Aorta (tissue), 5 donors: ENCODE measurements around the gene COL5A1. TPM values are rescaled to one million over a fixed set of nuclear protein-coding genes. Genes with fewer than 3 reads are reported as not detected.

Experiments
- ATAC-seq: fragments of 200-7000 bp; cut with Tn5 transposase; one replicate; pipeline ENCODE4 v1.9.1; 2022; ENCODE audit warnings: moderate library complexity; ENCODE audit not compliant: low FRiP score
- DNase-seq, 2 donors: peaks; one replicate each; pipeline ENCODE4 v3.0.0-alpha.2; 2020
- H3K27ac ChIP-seq, 2 donors: one replicate each; pipeline ENCODE4 v1.5.1; 2013; ENCODE audit warnings: low read length in 2 of 2, mild to moderate bottlenecking in 2 of 2, moderate library complexity in 2 of 2, control low read depth in 1 of 2, inconsistent platforms in 1 of 2, low read depth in 1 of 2
- H3K27me3 ChIP-seq, 2 donors: one replicate each; pipeline ENCODE4 v1.6.1; 2013; ENCODE audit warnings: control low read depth in 1 of 2, low read length in 1 of 2, mild to moderate bottlenecking in 1 of 2, moderate library complexity in 1 of 2; ENCODE audit not compliant: insufficient read depth in 2 of 2, control insufficient read depth in 1 of 2
- H3K36me3 ChIP-seq, 2 donors: one replicate each; pipeline ENCODE4 v1.6.1; 2013; ENCODE audit warnings: control low read depth in 1 of 2, low read length in 1 of 2, mild to moderate bottlenecking in 1 of 2; ENCODE audit not compliant: insufficient read depth in 2 of 2, control insufficient read depth in 1 of 2
- H3K4me1 ChIP-seq, 2 donors: one replicate each; pipeline ENCODE4 v1.6.1; 2013; ENCODE audit warnings: low read length in 2 of 2, control low read depth in 1 of 2, mild to moderate bottlenecking in 1 of 2, moderate library complexity in 1 of 2; ENCODE audit not compliant: insufficient read depth in 2 of 2, control insufficient read depth in 1 of 2
- H3K4me3 ChIP-seq, 2 donors: one replicate each; pipeline ENCODE4 v1.5.1; 2013; ENCODE audit warnings: low read length in 2 of 2, control low read depth in 1 of 2, mild to moderate bottlenecking in 1 of 2
- H3K9me3 ChIP-seq: one replicate; pipeline ENCODE4 v1.6.1; 2013; ENCODE audit warnings: mild to moderate bottlenecking, low read length; ENCODE audit not compliant: control insufficient read depth
- WGBS, 2 donors: extraction: QIAGEN DNeasy Blood & Tissue Kit; methylation state at CpG; one replicate each; pipeline ENCODE4 v1.1.7; 2013; 5-methylcytosine and 5-hydroxymethylcytosine counted together
- intact Hi-C, 2 donors: fragments of 100-400 bp; cut with DNase I; formaldehyde crosslinking; loops; one replicate each; pipeline versions ENCODE4 v1.14.2 to v1.15.0; 2022
- polyA plus RNA-seq, 2 donors: library from polyadenylated mRNA; stranded (reverse); fragments of 200-250 nt; gene quantifications; one replicate each; pipeline ENCODE4 v1.2.3, GENCODE V29; 2013
- total RNA-seq, 2 donors: library from RNA; stranded (reverse); fragmentation: NEBNext Ultra II Directional; extraction: Animal tissue kit (Norgen Biotek cat#: 25700); gene quantifications; one replicate each; pipeline ENCODE4 v1.2.1, GENCODE V29; 2021
- donor health status: healthy with polysubstance abuse.
- donor health status: Bipolar disorder and iron deficiency.
- donor health status: DM: no; HTN: no; CAD: no.
- donor health status: DM: no; HTN: no; CAD: no.
- donor health status: DM: yes; HTN: yes; CAD: no.

The COL5A1 gene
- total and polyA plus RNA-seq, 4 donors = 18.7 to 159 (median 82.8) TPM

DNA sequence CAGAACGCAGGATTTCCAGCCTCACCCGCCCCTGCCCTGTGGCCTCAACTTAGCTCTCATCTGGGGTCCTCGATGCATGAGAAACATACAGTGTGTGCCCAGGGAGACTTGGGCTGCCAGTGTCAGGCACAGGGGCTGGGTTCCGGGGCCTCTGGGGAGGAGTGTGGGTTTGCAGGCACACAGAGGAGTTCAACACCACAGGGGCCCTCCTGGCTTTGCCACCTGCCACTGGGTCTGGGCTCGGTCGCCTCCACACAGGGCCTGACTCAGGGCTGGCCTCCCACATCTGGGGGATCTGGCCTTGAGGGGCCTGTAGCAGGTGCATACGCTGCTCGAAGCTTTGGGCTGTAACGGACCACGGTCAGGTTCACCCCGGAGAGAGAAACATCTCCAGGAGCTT is 111.6 kb downstream of the COL5A1 start:
- DNase-seq (no peak), ATAC-seq (no peak)
- Histone ChIP-seq H3K36me3 (peaks cover 0 to 1% of the 10 kb centered on the region in 2 donors), H3K9me3 (no peaks in the 10 kb centered on the region), H3K4me1 (no peaks in the 10 kb centered on the region), H3K27ac (no peak overlapping the region), H3K4me3 (no peak overlapping the region), H3K27me3 (no peaks in the 10 kb centered on the region)
- intact Hi-C loops = no loop called here
- whole genome bisulfite sequencing, 2 donors = 92 to 94% methylated on average over 11 of the region's 11 CpGs

DNA sequence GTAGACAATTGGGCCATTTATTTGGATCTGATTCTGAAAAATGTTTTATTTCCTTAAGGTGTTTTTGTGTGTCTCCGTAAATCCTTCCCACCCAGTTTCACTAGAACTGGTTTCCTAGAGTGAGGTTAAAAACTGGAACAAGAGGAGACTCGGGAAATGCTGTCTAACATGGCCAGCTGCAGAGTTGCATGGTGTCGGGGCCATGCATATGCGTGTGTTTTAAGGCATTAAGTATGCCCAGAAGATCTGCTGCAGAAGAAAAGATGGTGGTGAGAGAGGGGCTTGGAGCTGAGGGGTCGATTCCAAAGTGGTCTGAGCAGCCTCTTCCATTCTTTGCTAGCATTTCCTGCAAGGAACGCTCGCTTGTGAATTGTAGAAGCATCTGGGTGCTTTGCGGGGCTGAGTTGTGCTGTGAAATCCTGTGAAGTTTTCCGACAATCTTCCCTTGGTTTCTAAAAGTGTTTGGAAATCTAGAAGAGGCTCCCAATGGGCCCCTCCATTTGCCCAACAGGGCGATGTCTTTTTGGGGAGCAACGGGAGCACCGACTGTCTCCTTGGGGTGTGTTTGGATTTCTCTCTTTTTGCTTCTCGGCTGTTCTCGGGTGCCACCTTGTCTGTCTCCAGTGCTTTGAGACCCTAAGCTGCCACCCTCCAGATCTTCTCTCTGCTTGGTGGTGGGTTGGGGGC is 113.8 kb downstream of the COL5A1 start:
- no peaks in the 10 kb centered on the region for H3K9me3 ChIP-seq
- no peak for DNase-seq
- no peaks in the 10 kb centered on the region for H3K4me1 ChIP-seq
- WGBS, 2 donors = 84 to 88% methylated on average over 14 of the region's 14 CpGs
- no peak for ATAC-seq
- H3K4me3 ChIP-seq = no peak overlapping the region
- no peaks in the 10 kb centered on the region for H3K36me3 ChIP-seq
- H3K27me3 ChIP-seq = no peaks in the 10 kb centered on the region
- no peak overlapping the region for H3K27ac ChIP-seq
- intact Hi-C loops = no loop called here

DNA sequence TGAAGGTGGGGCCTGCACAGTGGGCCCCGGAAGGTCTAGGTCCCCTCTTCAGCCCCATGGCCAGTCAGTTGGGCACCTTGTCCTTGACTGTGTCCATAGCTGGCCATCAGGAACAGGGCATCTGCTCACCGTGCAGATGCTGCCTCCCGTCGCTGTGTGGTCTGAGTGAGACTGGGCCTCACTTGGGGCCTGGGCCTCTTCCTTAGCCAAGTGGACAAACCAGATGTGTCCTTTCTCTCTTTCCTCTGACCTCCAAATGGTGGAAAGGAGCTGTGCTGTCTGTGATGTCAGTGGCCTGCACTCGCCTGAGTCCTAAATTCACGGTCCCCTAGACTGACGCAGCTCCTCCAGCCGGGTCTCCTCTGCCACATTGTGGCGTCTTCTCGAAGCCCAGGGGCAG is 114.5 kb downstream of the COL5A1 start:
- DNase-seq (no peak), ATAC-seq (no peak)
- Histone ChIP-seq H3K9me3 (no peaks in the 10 kb centered on the region), H3K4me1 (no peaks in the 10 kb centered on the region), H3K36me3 (no peaks in the 10 kb centered on the region), H3K4me3 (no peak overlapping the region), H3K27ac (no peak overlapping the region), H3K27me3 (no peaks in the 10 kb centered on the region)
- intact Hi-C loops = no loop called here
- WGBS, 2 donors = 85 to 89% methylated on average over 10 of the region's 10 CpGs

DNA sequence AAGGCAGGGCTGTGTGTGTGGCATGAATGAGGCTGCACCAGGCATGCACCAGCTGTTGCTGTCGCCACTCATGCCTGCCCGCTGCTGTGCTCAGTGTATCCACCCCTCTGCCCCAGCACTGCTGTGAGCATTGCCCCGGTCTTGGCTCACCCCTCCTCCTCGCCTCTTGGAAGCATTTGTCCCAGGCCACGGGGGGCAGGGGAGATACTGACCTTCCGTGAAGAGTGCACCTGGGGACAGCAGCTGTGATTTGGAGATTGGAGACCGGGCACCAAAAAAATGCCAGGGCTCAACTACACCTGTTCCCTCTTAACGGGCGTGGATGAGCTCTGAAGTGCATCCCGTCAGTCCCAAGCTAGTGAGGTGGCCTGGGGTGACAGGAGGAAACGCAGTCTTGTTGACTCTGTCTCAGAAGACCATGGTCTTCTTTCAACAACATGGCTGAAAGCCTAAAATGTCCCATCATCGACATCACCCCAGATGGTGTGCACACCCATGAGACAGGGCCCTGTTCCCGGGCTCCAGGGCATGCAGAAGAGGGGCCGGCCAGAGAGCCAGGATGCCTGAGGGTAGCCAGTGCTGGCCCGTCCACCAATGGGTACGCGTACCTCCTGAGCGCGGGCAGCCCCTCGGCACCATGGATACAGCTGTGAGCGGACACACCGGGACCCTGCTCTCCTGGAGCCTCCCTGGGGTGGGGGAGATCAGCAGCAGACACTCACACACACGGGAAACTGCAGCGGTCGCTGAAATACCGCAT is 115.8 kb downstream of the COL5A1 start:
- intact Hi-C loops = no loop called here
- Histone ChIP-seq H3K4me3 (no peak overlapping the region), H3K27ac (no peak overlapping the region), H3K27me3 (no peaks in the 10 kb centered on the region), H3K4me1 (no peaks in the 10 kb centered on the region), H3K9me3 (no peaks in the 10 kb centered on the region), H3K36me3 (no peaks in the 10 kb centered on the region)
- DNase-seq (no peak), ATAC-seq (no peak)
- WGBS, 2 donors = 84 to 86% methylated on average over 26 of the region's 26 CpGs

DNA sequence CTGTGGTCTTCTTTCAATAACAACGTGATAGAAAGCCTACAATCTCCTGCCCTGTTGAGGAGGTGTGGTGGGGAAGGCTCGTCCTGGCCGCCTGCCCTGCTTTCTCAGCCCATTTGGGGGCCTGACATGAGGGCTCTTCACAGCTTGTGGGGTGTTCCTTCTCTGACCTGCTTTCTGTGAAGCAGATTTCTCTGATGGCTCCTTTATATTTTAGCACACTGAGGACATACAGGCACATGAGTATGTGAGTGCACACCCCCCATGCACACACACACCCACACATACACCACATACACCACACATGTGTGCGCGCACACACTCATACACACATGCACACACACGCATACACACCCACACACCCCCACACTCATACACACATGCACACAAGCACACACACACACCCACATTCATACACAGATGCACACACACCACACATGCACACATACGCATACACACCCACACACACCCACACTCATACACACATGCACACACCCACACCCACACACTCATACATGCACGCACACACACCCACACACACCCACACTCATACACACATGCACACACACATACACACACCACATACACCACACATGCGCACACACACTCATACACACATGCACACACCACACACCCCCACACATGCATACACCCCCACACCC is 117.5 kb downstream of the COL5A1 start:
- Histone ChIP-seq H3K4me1 (no peaks in the 10 kb centered on the region), H3K27ac (no peak overlapping the region), H3K9me3 (no peaks in the 10 kb centered on the region), H3K4me3 (no peak overlapping the region), H3K36me3 (no peaks in the 10 kb centered on the region), H3K27me3 (no peaks in the 10 kb centered on the region)
- ATAC-seq (no peak), DNase-seq (no peak)
- intact Hi-C loops = no loop called here
- WGBS, 2 donors = 79 to 83% methylated on average over 9 of the region's 9 CpGs

DNA sequence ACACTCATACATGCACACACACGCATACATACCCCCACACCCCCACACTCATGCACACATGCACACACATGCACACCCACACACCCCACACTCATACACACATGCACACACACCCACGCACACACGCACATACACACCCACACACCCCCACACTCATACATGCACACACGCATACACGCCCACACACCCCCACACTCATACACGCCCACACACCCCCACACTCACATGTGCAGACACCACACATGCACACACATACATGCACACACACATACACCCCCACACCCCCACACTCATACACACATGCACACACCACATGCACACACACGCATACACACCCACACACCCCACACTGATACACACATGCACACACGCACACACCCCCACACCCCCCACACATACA is 118.3 kb downstream of the COL5A1 start:
- no peak for ATAC-seq
- 93 to 94% methylated on average over 8 of the region's 8 CpGs for WGBS, 2 donors
- H3K36me3 ChIP-seq = no peaks in the 10 kb centered on the region
- no peaks in the 10 kb centered on the region for H3K27me3 ChIP-seq
- no peak overlapping the region for H3K27ac ChIP-seq
- no peaks in the 10 kb centered on the region for H3K9me3 ChIP-seq
- H3K4me3 ChIP-seq = no peak overlapping the region
- DNase-seq = no peak
- intact Hi-C loops = no loop called here
- no peaks in the 10 kb centered on the region for H3K4me1 ChIP-seq

DNA sequence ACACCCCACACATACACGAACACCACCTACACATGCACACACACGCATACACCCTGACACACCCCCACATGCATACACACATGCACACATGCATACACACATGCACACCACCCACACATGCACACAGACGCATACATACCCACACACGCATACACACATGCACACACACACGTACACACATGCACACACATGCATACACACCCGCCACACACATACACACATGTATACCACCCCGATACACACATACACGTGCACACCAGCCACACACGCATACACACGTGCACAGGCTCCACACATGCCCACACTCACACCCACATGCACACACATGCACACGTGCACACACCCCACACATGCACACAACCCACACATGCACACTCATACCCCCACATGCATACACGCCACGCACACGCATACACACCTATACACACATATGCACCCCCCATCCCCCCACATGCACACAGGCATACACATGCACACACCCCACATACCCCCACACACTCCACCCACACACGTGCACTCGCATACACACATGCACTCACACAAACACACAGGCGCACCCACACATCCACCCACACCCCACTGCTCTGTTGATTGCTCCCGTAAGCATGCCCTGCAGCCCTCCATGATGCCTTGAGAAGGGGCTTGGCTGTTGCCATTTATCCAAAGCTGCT is 119.3 kb downstream of the COL5A1 start:
- intact Hi-C loops = no loop called here
- no peaks in the 10 kb centered on the region for H3K4me1 ChIP-seq
- no peak overlapping the region for H3K27ac ChIP-seq
- no peaks in the 10 kb centered on the region for H3K27me3 ChIP-seq
- no peak overlapping the region for H3K4me3 ChIP-seq
- DNase-seq = no peak
- ATAC-seq = no peak
- 93 to 95% methylated on average over 18 of the region's 18 CpGs for WGBS, 2 donors
- H3K36me3 ChIP-seq = no peaks in the 10 kb centered on the region
- no peaks in the 10 kb centered on the region for H3K9me3 ChIP-seq

DNA sequence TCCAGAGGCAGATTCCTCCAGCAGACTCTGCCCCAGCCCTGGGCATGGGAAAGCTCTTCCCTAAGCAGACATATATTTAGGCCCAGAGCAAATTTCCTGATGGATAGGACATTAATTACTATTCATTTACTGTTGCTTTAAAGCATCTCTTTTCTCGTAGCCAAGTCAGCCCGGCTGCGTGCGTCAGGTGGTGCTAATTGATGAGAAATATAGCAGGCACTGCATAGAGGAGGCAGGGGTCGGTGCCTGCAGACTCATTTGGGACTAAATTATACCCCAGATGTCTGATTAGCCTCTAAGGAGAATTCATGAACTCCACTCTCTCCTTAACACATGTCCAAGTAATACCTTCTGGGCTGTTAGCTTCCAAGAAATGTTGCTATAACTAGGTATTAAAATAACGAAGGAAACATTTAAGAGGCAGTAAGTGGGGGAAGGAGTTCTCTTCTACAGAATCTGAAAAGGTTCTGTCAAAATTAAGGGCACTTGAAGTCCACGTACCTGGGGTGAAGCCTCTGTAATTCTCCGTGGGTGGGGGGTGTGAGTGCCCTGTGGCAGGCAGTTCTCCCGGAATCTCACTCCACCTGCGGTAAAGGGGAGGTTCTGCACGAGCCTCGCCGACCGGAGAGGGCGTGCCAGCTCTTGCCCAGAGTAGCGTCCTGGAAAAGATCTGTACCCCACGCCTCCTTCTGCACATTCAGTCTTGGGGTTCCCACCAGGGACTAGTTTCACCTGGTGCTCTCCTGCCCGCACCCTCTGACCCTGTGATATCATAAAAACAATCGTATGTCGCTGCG is 123.1 kb downstream of the COL5A1 start:
- no peaks in the 10 kb centered on the region for H3K27me3 ChIP-seq
- H3K27ac ChIP-seq = no peak overlapping the region
- H3K36me3 ChIP-seq = peaks cover 0 to 3% of the 10 kb centered on the region in 2 donors
- 88% methylated on average over 21 of the region's 21 CpGs for WGBS, 2 donors
- intact Hi-C loops = no loop called here
- H3K9me3 ChIP-seq = no peaks in the 10 kb centered on the region
- ATAC-seq (no peak), DNase-seq (no peak)
- H3K4me3 ChIP-seq = no peak overlapping the region
- no peaks in the 10 kb centered on the region for H3K4me1 ChIP-seq
